Hepatocyte (in vitro differentiated cells): Measurements from ENCODE around the gene MRTFB. TPM values are rescaled to one million over a fixed set of nuclear protein-coding genes. Genes with fewer than 3 reads are reported as not detected.

Experiments
- DNase-seq: peaks from one replicate; pipeline ENCODE4 v3.0.0-alpha.2; 2016; ENCODE audit warnings: low spot score
- H2AFZ ChIP-seq: fragments of 200-600 bp; sonication (generic); 2 replicates; pipeline ENCODE4 v1.6.0; 2016; ENCODE audit warnings: antibody characterized with exemption, mild to moderate bottlenecking
- H3K27ac ChIP-seq: fragments of 200-600 bp; sonication (generic); 2 replicates; pipeline ENCODE4 v1.5.1; 2016; ENCODE audit warnings: mild to moderate bottlenecking
- H3K27me3 ChIP-seq: fragments of 200-600 bp; sonication (generic); 2 replicates; pipeline ENCODE4 v1.6.1; 2016
- H3K36me3 ChIP-seq: fragments of 200-600 bp; sonication (generic); replicated peaks from 2 replicates; pipeline ENCODE4 v1.5.1; 2016; ENCODE audit warnings: low read depth; ENCODE audit not compliant: insufficient read depth
- H3K4me1 ChIP-seq: fragments of 200-600 bp; sonication (generic); 2 replicates; pipeline ENCODE4 v1.5.1; 2016; ENCODE audit warnings: mild to moderate bottlenecking, moderate library complexity; ENCODE audit not compliant: insufficient read depth
- H3K4me2 ChIP-seq: fragments of 200-600 bp; sonication (generic); 2 replicates; pipeline ENCODE4 v1.6.0; 2016
- H3K4me3 ChIP-seq: fragments of 200-600 bp; sonication (generic); 2 replicates; pipeline ENCODE4 v1.5.1; 2016; ENCODE audit warnings: mild to moderate bottlenecking
- H3K79me2 ChIP-seq: fragments of 200-600 bp; sonication (generic); 2 replicates; pipeline ENCODE4 v1.6.0; 2017; ENCODE audit warnings: mild to moderate bottlenecking
- H3K9me2 ChIP-seq: fragments of 200-600 bp; sonication (generic); replicated peaks from 2 replicates; pipeline ENCODE4 v1.6.0; 2017; ENCODE audit warnings: mild to moderate bottlenecking; ENCODE audit not compliant: insufficient read depth
- H3K9me3 ChIP-seq: fragments of 200-600 bp; sonication (generic); 2 replicates; pipeline ENCODE4 v1.5.1; 2016; ENCODE audit warnings: low read depth, mild to moderate bottlenecking
- H4K20me1 ChIP-seq: fragments of 200-600 bp; sonication (generic); 2 replicates; pipeline ENCODE4 v1.6.0; 2016; ENCODE audit warnings: mild to moderate bottlenecking; ENCODE audit not compliant: insufficient read depth, poor library complexity, severe bottlenecking
- EZH2 ChIP-seq: fragments of 200-600 bp; sonication (generic); IDR thresholded peaks from 2 replicates; pipeline ENCODE4 v1.6.1; 2016; ENCODE audit warnings: antibody characterized with exemption, mild to moderate bottlenecking, borderline replicate concordance
- EZH2phosphoT487 ChIP-seq: fragments of 200-600 bp; sonication (generic); IDR thresholded peaks from one replicate; pipeline ENCODE4 v1.6.1; 2018; ENCODE audit warnings: antibody characterized with exemption, mild to moderate bottlenecking, low read depth, moderate library complexity; ENCODE audit not compliant: unreplicated experiment, severe bottlenecking
- WGBS: methylation state at CpG from one replicate; pipeline ENCODE4 v1.1.6; 2016; ENCODE audit warnings: low lambda C conversion rate; ENCODE audit errors: missing lambda C conversion rate; 5-methylcytosine and 5-hydroxymethylcytosine counted together
- polyA plus RNA-seq: library from polyadenylated mRNA; unstranded; fragments of >200 nt; fragmentation: Nextera tagmentation; extraction: Ambion mirVana; gene quantifications from 2 replicates; pipeline ENCODE4 v1.2.1, GENCODE V29; 2016
- total RNA-seq: library from RNA; depleted of rRNA; stranded (reverse); fragments of >200 nt; gene quantifications from 2 replicates; pipeline ENCODE4 v1.2.3, GENCODE V29; 2014
- TF ChIP-seq, protein P1 (sequence below): fragments of 200-600 bp; sonication (generic); IDR thresholded peaks from 2 replicates; pipeline ENCODE4 v1.5.1; 2016; ENCODE audit warnings: antibody characterized with exemption, mild to moderate bottlenecking; ENCODE audit not compliant: poor library complexity

The MRTFB gene
- total and polyA plus RNA-seq, 2 experiments from 2014 or later: 10.9 to 27.9 TPM

DNA sequence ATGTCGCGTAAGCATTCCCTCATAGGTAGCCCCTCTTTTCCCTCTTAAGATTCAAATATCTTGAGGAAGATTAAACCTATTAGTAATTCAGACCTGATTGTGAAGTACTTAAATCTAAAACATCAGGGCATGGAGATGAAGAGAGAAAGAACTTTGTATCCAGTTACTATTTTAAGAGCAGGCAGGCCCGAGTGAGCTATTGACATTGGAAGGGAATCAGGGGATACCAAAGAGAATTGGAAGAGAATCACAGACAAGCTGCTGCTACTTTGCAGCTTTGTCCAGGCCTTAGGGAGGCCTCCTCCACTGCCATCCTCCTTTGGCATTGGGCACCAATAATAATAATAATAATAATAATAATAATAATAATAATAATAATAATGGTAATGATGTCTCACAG, 170.5 kb downstream of the MRTFB start:
- no peak for DNase-seq
- no peaks in the 10 kb centered on the region for H4K20me1 ChIP-seq
- H3K9me2 ChIP-seq: no peaks in the 10 kb centered on the region
- H3K27ac ChIP-seq: no peak overlapping the region
- H3K9me3 ChIP-seq: no peaks in the 10 kb centered on the region
- H3K4me1 ChIP-seq: no peaks in the 10 kb centered on the region
- no peak overlapping the region for H2AFZ ChIP-seq
- WGBS: 91% methylated on average over 3 of the region's 3 CpGs
- TF ChIP-seq, protein P1, sequence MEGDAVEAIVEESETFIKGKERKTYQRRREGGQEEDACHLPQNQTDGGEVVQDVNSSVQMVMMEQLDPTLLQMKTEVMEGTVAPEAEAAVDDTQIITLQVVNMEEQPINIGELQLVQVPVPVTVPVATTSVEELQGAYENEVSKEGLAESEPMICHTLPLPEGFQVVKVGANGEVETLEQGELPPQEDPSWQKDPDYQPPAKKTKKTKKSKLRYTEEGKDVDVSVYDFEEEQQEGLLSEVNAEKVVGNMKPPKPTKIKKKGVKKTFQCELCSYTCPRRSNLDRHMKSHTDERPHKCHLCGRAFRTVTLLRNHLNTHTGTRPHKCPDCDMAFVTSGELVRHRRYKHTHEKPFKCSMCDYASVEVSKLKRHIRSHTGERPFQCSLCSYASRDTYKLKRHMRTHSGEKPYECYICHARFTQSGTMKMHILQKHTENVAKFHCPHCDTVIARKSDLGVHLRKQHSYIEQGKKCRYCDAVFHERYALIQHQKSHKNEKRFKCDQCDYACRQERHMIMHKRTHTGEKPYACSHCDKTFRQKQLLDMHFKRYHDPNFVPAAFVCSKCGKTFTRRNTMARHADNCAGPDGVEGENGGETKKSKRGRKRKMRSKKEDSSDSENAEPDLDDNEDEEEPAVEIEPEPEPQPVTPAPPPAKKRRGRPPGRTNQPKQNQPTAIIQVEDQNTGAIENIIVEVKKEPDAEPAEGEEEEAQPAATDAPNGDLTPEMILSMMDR: no peak
- TF ChIP-seq EZH2phosphoT487 (no peak), EZH2 (no peak)
- no peaks in the 10 kb centered on the region for H3K79me2 ChIP-seq
- no peak overlapping the region for H3K4me3 ChIP-seq
- no peaks in the 10 kb centered on the region for H3K36me3 ChIP-seq
- H3K27me3 ChIP-seq: no peaks in the 10 kb centered on the region
- no peak overlapping the region for H3K4me2 ChIP-seq

DNA sequence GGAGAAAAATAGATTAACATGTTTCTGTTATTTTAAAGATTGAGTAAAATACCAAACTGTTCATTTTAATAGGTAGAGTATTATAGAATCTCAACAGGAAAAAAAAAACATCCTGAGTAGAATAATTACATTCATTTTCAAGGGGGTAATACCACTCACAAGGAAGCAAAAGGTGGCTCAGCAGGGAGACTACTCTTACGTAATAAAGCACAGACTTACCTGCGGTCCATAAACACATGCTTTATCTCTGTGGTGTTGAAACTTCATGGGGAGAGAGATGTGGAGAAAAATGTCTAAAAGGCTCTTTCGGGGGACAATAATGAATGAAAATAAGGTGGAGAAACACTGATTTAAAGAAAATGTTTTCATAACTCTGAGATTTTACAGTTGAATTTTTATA, 171.7 kb downstream of the MRTFB start:
- Histone ChIP-seq H3K27ac (no peak overlapping the region), H3K36me3 (no peaks in the 10 kb centered on the region), H3K27me3 (no peaks in the 10 kb centered on the region), H3K9me3 (no peaks in the 10 kb centered on the region), H3K4me1 (no peaks in the 10 kb centered on the region), H4K20me1 (no peaks in the 10 kb centered on the region), H2AFZ (no peak overlapping the region), H3K9me2 (no peaks in the 10 kb centered on the region), H3K79me2 (no peaks in the 10 kb centered on the region), H3K4me2 (no peak overlapping the region), H3K4me3 (no peak overlapping the region)
- 88% methylated on average over 3 of the region's 3 CpGs for WGBS
- no peak for DNase-seq
- TF ChIP-seq, protein P1: no peak
- no peak for TF ChIP-seq EZH2phosphoT487
- TF ChIP-seq EZH2: no peak

DNA sequence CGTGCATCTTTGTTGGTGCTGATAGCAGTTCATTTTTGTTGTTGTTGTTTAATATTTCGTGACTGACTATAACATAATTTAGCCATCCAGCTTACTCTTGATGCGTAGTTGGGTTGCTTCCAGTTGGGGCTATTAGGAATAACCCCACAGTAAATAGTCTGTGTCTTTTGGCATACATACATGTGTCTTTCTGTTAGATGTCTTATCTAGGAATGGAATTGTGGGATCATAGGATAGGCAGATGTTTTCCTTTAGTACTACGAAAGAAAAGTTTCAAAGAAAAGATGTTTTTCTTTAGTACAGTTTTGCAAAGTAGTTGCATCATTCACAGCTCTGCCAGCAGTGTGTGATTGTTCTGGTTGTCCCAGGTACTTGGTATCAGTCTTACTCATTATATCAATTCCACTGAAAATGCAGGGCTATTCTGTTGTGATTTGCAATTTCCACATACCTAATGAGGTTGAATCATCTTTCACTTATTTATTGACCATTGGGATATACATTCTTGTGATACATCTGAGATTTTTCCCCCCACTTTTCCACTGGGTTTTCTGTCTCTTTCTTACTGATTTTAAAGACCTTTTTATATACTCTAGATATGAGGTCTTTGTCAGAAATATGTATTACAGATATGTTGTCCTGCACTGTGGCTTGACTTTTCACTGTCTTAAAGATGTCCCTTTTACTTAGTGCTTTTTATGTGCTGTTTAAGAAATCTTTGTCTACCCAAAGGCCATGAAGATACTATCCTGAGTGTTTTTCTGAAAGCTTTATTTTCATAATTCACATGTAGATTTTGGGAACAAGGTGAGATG, 173.3 kb downstream of the MRTFB start:
- Histone ChIP-seq H3K27me3 (no peaks in the 10 kb centered on the region), H4K20me1 (no peaks in the 10 kb centered on the region), H3K9me3 (no peaks in the 10 kb centered on the region), H3K27ac (no peak overlapping the region), H3K4me3 (no peak overlapping the region), H3K79me2 (no peaks in the 10 kb centered on the region), H3K4me2 (no peak overlapping the region), H3K36me3 (no peaks in the 10 kb centered on the region), H3K9me2 (no peaks in the 10 kb centered on the region), H2AFZ (no peak overlapping the region), H3K4me1 (no peaks in the 10 kb centered on the region)
- 89% methylated on average over 4 of the region's 4 CpGs for WGBS
- no peak for DNase-seq
- TF ChIP-seq, protein P1: no peak
- TF ChIP-seq EZH2phosphoT487: no peak
- no peak for TF ChIP-seq EZH2
